Superior temporal gyrus (tissue), 1 donor: Measurements from ENCODE around the gene HS1BP3.

Source experiments
- DNase-seq: peaks from one replicate; pipeline ENCODE4 v3.0.0-alpha.2; 2016; ENCODE audit errors: extremely low spot score

The HS1BP3 gene

GRCh38 chr2:20572221-20572620, 78.7 kb downstream of the HS1BP3 start:
- no peak for DNase-seq

- DNase-seq = no peak
These were observed 79.2 kb downstream of the HS1BP3 start for GRCh38 chr2:20571644-20572215.

- no peak for DNase-seq
These were observed 79.7 kb downstream of the HS1BP3 start for GRCh38 chr2:20571231-20571630.

DNA sequence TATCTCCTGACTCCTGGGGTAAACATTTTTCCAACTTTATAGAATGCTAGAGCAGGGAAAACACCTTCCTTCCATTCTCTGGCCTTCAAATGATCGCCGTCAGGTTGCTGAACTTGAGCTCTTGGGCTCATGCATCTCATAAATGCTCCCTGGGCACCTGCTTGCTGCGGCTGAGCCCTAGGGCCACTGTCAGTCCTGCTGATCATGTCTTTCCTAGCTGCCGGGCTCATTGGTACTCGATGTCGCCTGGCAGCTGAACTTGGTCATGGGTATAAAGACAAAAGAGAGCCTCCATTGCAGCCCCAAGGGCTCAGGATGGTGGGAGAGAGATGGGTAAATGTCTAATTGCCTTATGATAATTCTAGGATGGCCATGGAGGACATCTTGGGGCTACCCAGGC, 80.6 kb downstream of the HS1BP3 start:
- DNase-seq = no peak

DNA sequence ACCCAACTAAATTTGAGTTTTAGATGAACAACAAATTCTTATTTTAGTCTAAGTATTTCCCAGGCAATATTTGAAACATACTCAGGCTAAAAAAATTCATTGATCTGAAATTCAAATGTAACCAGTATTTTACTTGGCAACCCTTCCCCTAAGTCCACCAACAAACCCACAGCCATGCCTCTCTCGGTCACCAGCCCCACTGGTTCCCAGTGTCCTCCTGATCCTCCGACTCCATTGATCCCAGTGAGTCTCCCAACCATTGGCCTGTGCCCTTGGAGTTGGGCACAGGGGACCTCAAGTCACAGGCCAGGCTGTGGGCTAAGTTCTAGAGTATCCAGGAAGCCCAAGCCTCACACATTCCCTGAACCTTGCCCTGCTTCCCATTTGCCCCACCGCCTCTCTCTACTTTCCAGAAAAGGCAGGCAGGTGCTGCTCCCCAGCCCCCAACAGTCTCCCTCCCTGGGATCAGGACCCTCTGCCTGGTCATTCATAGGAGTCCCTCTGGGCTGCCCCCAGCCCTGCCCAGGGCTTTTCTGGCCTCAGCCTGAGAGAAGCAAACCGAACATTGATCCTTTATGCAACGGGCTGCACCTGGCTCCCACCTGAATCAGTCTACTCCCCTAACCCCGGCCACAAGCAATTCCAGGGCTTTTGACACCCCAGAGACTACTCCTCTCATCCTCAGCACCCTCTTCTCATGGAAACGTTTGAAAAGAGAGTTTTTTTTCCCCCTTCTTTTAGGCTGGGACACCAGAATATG, 81.3 kb downstream of the HS1BP3 start:
- no peak for DNase-seq

DNA sequence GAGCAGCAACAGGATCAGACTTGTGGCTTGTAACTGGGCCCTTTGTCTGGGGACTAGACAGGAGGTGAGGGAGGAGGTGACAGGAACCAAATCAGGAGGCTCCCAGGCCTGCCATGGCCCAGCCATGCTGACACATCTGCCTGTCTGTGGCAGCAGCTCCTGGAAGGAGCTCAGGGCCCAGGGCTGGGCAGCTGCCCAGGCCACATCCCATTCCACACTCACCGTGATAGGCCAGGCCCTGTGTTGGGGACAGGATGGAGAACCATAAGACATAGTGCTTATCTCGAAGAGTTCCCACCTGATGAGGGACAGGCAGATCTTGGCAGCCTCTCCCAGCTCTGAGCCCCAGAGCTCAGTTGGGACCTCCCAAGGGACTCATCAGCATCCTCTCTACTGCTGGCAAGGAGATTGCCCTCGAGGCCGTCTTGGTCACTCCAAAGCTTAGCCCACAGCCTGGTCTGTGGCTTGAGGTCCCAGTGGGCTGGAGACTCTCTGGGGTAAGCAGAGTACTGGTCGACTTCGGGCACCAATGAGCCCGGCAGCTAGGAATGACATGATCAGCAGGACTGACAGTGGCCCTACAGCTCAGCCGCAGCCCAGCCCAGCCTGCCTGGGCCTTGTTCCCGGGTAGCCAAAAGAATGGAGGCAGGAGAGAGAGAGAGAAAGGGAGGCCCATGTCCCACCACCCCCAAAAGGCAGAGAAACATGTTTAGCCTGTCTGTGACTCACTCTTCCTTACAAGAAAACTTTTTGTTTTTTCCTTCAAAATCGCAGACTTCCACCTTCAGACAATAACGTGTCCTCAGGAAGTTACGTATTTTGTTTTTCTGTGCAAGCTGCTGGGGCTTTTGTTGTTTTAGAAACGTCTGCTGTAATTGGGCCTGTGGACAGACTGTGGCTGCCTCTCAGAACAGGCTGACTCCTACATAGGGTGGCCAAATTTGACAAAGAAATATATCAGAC, 82.1 kb downstream of the HS1BP3 start:
- DNase-seq = no peak

GRCh38 chr2:20567926-20568179, 83.0 kb downstream of the HS1BP3 start:
- DNase-seq = no peak
